Uterus (tissue), 2 donors: ENCODE measurements around the gene CHST12.

Source experiments
- CTCF ChIP-seq, 4 experiments: fragments of 200-600 bp in 2 of 4; fragments of 450-650 bp in 2 of 4; sonication (generic) in 2 of 4; IDR thresholded peaks; one replicate each; pipeline ENCODE4 v1.5.1; 2016 to 2019; ENCODE audit warnings: antibody characterized with exemption in 4 of 4, mild to moderate bottlenecking in 2 of 4, moderate library complexity in 1 of 4
- POLR2A ChIP-seq, 2 donors: fragments of 450-650 bp; IDR thresholded peaks; one replicate each; pipeline ENCODE4 v1.6.1; 2016; ENCODE audit warnings: antibody characterized with exemption in 2 of 2, mild to moderate bottlenecking in 1 of 2, moderate library complexity in 1 of 2

DNA sequence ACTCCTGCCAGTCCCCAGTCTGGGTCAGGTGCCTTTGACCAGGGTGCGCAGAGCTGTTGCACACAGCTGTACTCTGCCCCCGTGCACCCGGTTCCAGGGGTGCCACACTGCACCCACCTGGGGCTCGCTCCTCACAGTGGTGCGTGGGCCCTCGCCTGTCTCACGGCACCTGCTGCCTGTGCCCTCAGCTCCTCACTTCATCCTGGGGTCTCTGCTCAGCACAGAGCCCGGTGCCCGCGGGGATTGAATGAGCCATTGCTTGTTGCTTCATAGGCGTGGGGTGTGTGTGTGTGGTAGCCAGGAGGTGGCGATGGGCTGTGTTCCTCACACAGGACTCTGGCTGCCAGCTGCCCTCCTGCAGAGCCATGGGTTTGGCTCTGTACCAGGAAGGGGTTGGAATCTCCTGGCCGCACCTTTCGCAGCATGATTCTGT lies 30.3 kb upstream of the CHST12 start:
- no peak for TF ChIP-seq CTCF (IDR thresholded peaks at IDR 0.05)
- no peak for TF ChIP-seq POLR2A (IDR thresholded peaks at IDR 0.05)
